SK-N-SH treated with all-trans-retinoic acid at 6 μM for 48 hours (cell line): ENCODE measurements around the gene METTL1.

ENCODE experiments used
- ESRRG ChIP-seq: fragments of 250-450 bp; sonication (Bioruptor Pico); IDR thresholded peaks from 2 replicates; pipeline ENCODE4 v1.6.1; 2021; ENCODE audit warnings: mild to moderate bottlenecking
- ZFP3 ChIP-seq: fragments of 250-450 bp; sonication (Bioruptor Pico); IDR thresholded peaks from 2 replicates; pipeline ENCODE4 v1.5.0; 2020; ENCODE audit warnings: mild to moderate bottlenecking, moderate library complexity
- ZNF565 ChIP-seq: fragments of 450-650 bp; formaldehyde crosslinking; conservative IDR thresholded peaks from 2 replicates; pipeline ENCODE4 v1.5.0; 2020; ENCODE audit warnings: low read depth, mild to moderate bottlenecking, moderate library complexity
- ZNF70 ChIP-seq: fragments of 450-650 bp; formaldehyde crosslinking; IDR thresholded peaks from 2 replicates; pipeline ENCODE4 v1.5.0; 2020; ENCODE audit warnings: mild to moderate bottlenecking, moderate library complexity

GRCh38 chr12:57725851-57726150, 46.1 kb downstream of the METTL1 start:
- TF ChIP-seq ZNF70 (CRISPR knock-in tag) (no peak), ZNF565 (CRISPR knock-in tag) (no peak), ZFP3 (CRISPR knock-in tag) (no peak), ESRRG (CRISPR knock-in tag) (no peak)
